MM.1S (cell line): ENCODE data around the gene ADK.

Experiments
- EZH2 ChIP-seq: fragments of 300-600 bp; sonication (generic); optimal IDR thresholded peaks from 2 replicates; pipeline ENCODE3; 2017; ENCODE audit warnings: low read depth, mild to moderate bottlenecking, antibody characterized with exemption, low read length, mixed read lengths
- TF ChIP-seq, protein P1 (sequence below): fragments of 300-600 bp; sonication (generic); IDR thresholded peaks from 2 replicates; pipeline ENCODE4 v1.5.1; 2016; ENCODE audit warnings: antibody characterized with exemption, low read length, mixed read lengths

DNA sequence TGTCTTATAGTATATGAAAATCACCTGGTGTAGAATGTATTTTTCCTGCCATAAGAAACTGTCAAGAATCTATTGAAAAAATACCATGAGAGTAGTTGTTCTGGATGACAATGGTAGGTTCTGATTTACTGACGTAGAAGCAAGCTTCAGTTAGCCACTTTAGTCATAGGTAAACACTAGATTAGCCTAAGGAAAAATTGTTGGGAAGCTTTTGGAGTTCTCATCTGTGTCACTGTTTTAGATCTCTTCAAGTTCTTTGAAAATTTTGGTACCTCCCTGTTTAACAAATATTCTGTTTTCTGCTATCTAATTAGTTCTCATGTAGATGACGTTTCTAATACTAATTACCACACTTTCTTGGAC is 131.8 kb downstream of the ADK start:
- TF ChIP-seq, protein P1, sequence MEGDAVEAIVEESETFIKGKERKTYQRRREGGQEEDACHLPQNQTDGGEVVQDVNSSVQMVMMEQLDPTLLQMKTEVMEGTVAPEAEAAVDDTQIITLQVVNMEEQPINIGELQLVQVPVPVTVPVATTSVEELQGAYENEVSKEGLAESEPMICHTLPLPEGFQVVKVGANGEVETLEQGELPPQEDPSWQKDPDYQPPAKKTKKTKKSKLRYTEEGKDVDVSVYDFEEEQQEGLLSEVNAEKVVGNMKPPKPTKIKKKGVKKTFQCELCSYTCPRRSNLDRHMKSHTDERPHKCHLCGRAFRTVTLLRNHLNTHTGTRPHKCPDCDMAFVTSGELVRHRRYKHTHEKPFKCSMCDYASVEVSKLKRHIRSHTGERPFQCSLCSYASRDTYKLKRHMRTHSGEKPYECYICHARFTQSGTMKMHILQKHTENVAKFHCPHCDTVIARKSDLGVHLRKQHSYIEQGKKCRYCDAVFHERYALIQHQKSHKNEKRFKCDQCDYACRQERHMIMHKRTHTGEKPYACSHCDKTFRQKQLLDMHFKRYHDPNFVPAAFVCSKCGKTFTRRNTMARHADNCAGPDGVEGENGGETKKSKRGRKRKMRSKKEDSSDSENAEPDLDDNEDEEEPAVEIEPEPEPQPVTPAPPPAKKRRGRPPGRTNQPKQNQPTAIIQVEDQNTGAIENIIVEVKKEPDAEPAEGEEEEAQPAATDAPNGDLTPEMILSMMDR: no peak
- no peak for TF ChIP-seq EZH2
